CD14-positive monocyte (primary cell): ENCODE measurements around the gene DGKQ. TPM values are rescaled to one million over a fixed set of nuclear protein-coding genes. Genes with fewer than 3 reads are reported as not detected.

Source experiments
- DNase-seq, 3 donors: peaks; one replicate each; pipeline ENCODE4 v3.0.0-alpha.2; 2011 to 2022
- H2AFZ ChIP-seq: 2 replicates; pipeline ENCODE4 v1.6.0; 2012; ENCODE audit warnings: mild to moderate bottlenecking, low read depth, low read length, inconsistent platforms; ENCODE audit not compliant: insufficient read depth, poor library complexity, severe bottlenecking
- H3K27ac ChIP-seq, 2 donors: 1 replicate in 1 of 2; 2 replicates in 1 of 2; pipeline ENCODE4 v1.5.1; 2012 to 2013; ENCODE audit warnings: low read length in 2 of 2, control low read depth in 1 of 2, inconsistent platforms in 1 of 2, low read depth in 1 of 2, mild to moderate bottlenecking in 1 of 2
- H3K27me3 ChIP-seq, 2 donors: one replicate each; pipeline versions ENCODE4 v1.6.0 to v1.6.1; 2011 to 2013; ENCODE audit warnings: low read length in 2 of 2; ENCODE audit not compliant: control insufficient read depth in 2 of 2, insufficient read depth in 2 of 2
- H3K36me3 ChIP-seq, 2 donors: replicated peaks in 1 of 2; 1 replicate in 1 of 2; 2 replicates in 1 of 2; pipeline versions ENCODE4 v1.5.1 to v1.6.1; 2012 to 2013; ENCODE audit warnings: low read length in 2 of 2, control low read depth in 1 of 2, inconsistent platforms in 1 of 2, mild to moderate bottlenecking in 1 of 2; ENCODE audit not compliant: insufficient read depth in 2 of 2, control insufficient read depth in 1 of 2
- H3K4me1 ChIP-seq, 2 donors: 1 replicate in 1 of 2; 2 replicates in 1 of 2; pipeline versions ENCODE4 v1.5.1 to v1.6.1; 2012 to 2013; ENCODE audit warnings: low read length in 2 of 2, control low read depth in 1 of 2, inconsistent platforms in 1 of 2, mild to moderate bottlenecking in 1 of 2, moderate library complexity in 1 of 2; ENCODE audit not compliant: insufficient read depth in 2 of 2, control insufficient read depth in 1 of 2
- H3K4me2 ChIP-seq: replicated peaks from 2 replicates; pipeline ENCODE3; 2012; ENCODE audit warnings: low read length, moderate library complexity, mild to moderate bottlenecking; ENCODE audit not compliant: poor library complexity, severe bottlenecking; ENCODE audit errors: extremely low read depth
- H3K4me3 ChIP-seq, 3 experiments: fragments of 200-600 bp in 1 of 3; sonication (generic) in 1 of 3; replicated peaks in 1 of 3; 1 replicate in 2 of 3; 2 replicates in 1 of 3; pipeline ENCODE4 v1.5.1; 2011 to 2013; ENCODE audit warnings: low read length in 3 of 3, mild to moderate bottlenecking in 3 of 3, control low read depth in 2 of 3, low read depth in 2 of 3, inconsistent platforms in 1 of 3, moderate library complexity in 1 of 3
- H3K79me2 ChIP-seq: 2 replicates; pipeline ENCODE4 v1.6.0; 2012; ENCODE audit warnings: mild to moderate bottlenecking, control low read depth, inconsistent platforms, low read length, moderate library complexity; ENCODE audit not compliant: insufficient read depth
- H3K9ac ChIP-seq: 2 replicates; pipeline ENCODE4 v1.6.0; 2017; ENCODE audit warnings: low read length, mild to moderate bottlenecking; ENCODE audit not compliant: insufficient read depth, poor library complexity, severe bottlenecking
- H3K9me3 ChIP-seq, 2 donors: replicated peaks in 1 of 2; 1 replicate in 1 of 2; 2 replicates in 1 of 2; pipeline versions ENCODE4 v1.5.1 to v1.6.1; 2012 to 2013; ENCODE audit warnings: low read length in 2 of 2, control low read depth in 1 of 2; ENCODE audit not compliant: control insufficient read depth in 1 of 2, insufficient read depth in 1 of 2
- H4K20me1 ChIP-seq: 2 replicates; pipeline ENCODE4 v1.6.0; 2012; ENCODE audit warnings: mild to moderate bottlenecking, low read length, control low read depth, moderate library complexity; ENCODE audit not compliant: insufficient read depth
- H3K27ac Mint-ChIP-seq, 7 donors: one replicate each; pipeline ENCODE4 v1.8.0; 2020; ENCODE audit warnings: mild to moderate bottlenecking in 7 of 7, mixed read lengths in 7 of 7, moderate library complexity in 6 of 7, inconsistent platforms in 2 of 7
- H3K27me3 Mint-ChIP-seq, 3 donors: one replicate each; pipeline ENCODE4 v1.8.0; 2021 to 2022; ENCODE audit warnings: low read depth in 3 of 3, mild to moderate bottlenecking in 3 of 3, mixed read lengths in 3 of 3, moderate library complexity in 3 of 3, inconsistent platforms in 1 of 3
- H3K36me3 Mint-ChIP-seq, 2 donors: one replicate each; pipeline ENCODE4 v1.8.0; 2020; ENCODE audit warnings: mixed read lengths in 2 of 2, inconsistent platforms in 1 of 2, mild to moderate bottlenecking in 1 of 2
- H3K4me1 Mint-ChIP-seq: one replicate; pipeline ENCODE4 v1.8.0; 2020; ENCODE audit warnings: mild to moderate bottlenecking, mixed read lengths
- H3K4me3 Mint-ChIP-seq, 2 donors: one replicate each; pipeline ENCODE4 v1.8.0; 2020; ENCODE audit warnings: mild to moderate bottlenecking in 2 of 2, mixed read lengths in 2 of 2, moderate library complexity in 1 of 2
- H3K9me3 Mint-ChIP-seq, 7 donors: one replicate each; pipeline ENCODE4 v1.8.0; 2020 to 2022; ENCODE audit warnings: mixed read lengths in 7 of 7, mild to moderate bottlenecking in 6 of 7, moderate library complexity in 6 of 7, inconsistent platforms in 2 of 7
- WGBS: methylation state at CpG from one replicate; pipeline ENCODE4 v1.1.5; 2013; ENCODE audit warnings: missing lambda C conversion rate; ENCODE audit not compliant: insufficient coverage; 5-methylcytosine and 5-hydroxymethylcytosine counted together
- intact Hi-C, 2 donors: fragments of 100-400 bp; cut with micrococcal nuclease; formaldehyde crosslinking; loops; one replicate each; pipeline versions ENCODE4 v1.15.0 to v1.15.1; 2023
- polyA plus RNA-seq, 3 donors: library from polyadenylated mRNA; depleted of rRNA in 1 of 3; unstranded in 2 of 3; stranded (reverse) in 1 of 3; fragments of 300-500 nt in 2 of 3; fragments of >200 nt in 1 of 3; fragmentation: Illumina TruSeq in 2 of 3; gene quantifications; 1 replicate in 2 of 3; 2 replicates in 1 of 3; pipeline ENCODE4 v1.2.3, GENCODE V29; 2012 to 2021
- TF ChIP-seq, protein P1 (sequence below): fragments of 200-600 bp; IDR thresholded peaks from one replicate; pipeline ENCODE4 v1.8.0; 2022; ENCODE audit warnings: antibody characterized with exemption, mild to moderate bottlenecking

The DGKQ gene
- polyA plus RNA-seq, 3 donors = 0.58 to 23.1 (median 2.4) TPM

DNA sequence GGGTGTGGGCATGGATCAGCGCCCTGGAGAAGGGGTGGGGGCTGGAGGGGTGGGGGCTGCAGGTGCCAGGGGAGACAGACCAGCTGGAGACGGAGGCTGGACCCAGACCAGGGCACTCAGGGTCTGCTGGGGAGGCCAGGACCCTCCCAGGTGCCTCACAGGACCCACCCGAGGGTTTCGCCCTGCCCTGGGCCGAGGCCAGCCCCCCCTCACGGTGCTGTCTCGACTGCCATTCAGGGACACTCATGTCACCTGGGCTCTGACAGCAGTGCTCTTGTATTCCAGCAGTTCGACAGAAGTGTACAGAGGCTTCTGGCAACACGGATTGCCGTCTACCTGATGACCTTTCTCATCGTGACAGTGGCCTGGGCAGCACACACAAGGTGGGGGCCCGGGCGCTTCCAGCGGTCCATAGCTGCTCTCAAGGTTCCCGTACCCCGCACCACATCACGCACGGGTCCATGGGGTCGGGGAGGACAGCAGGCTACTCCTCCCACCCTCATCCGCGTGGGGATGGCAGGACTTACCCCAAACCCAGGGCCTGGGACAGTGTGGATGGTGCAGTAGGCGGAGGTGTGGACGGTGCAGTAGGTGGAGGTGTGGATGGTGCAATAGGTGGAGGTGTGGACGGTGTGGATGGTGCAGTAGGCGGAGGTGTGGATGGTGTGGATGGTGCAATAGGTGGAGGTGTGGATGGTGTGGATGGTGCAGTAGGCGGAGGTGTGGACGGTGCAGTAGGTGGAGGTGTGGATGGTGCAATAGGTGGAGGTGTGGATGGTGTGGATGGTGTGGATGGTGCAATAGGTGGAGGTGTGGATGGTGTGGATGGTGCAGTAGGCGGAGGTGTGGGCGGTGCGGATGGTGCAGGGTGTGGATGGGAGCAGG, 23.0 kb downstream of the DGKQ start:
- Mint-ChIP-seq H3K27me3 (peaks cover 0 to 10% (median 2%) of the 10 kb centered on the region in 3 donors), H3K4me1 (peaks cover 3% of the 10 kb centered on the region), H3K27ac (no peak overlapping the region), H3K36me3 (peaks cover 38 to 49% of the 10 kb centered on the region in 2 donors), H3K4me3 (no peak overlapping the region), H3K9me3 (peaks cover 0 to 6% (median 0%) of the 10 kb centered on the region in 7 donors)
- H3K9me3 ChIP-seq = no peaks in the 10 kb centered on the region
- no peak overlapping the region for H2AFZ ChIP-seq
- no peak overlapping the region for H3K4me2 ChIP-seq
- no peak overlapping the region for H3K4me3 ChIP-seq
- H3K79me2 ChIP-seq = peaks cover 6% of the 10 kb centered on the region
- WGBS = 92% methylated on average over 19 of the region's 30 CpGs
- H3K4me1 ChIP-seq = no peaks in the 10 kb centered on the region
- no peak for DNase-seq
- intact Hi-C loops = no loop called here
- peaks cover 0 to 4% of the 10 kb centered on the region in 2 donors for H3K27me3 ChIP-seq
- peaks cover 26 to 43% of the 10 kb centered on the region in 2 donors for H3K36me3 ChIP-seq
- no peak overlapping the region for H3K27ac ChIP-seq
- H3K9ac ChIP-seq = no peak overlapping the region
- H4K20me1 ChIP-seq = peaks cover 43% of the 10 kb centered on the region
- TF ChIP-seq, protein P1, sequence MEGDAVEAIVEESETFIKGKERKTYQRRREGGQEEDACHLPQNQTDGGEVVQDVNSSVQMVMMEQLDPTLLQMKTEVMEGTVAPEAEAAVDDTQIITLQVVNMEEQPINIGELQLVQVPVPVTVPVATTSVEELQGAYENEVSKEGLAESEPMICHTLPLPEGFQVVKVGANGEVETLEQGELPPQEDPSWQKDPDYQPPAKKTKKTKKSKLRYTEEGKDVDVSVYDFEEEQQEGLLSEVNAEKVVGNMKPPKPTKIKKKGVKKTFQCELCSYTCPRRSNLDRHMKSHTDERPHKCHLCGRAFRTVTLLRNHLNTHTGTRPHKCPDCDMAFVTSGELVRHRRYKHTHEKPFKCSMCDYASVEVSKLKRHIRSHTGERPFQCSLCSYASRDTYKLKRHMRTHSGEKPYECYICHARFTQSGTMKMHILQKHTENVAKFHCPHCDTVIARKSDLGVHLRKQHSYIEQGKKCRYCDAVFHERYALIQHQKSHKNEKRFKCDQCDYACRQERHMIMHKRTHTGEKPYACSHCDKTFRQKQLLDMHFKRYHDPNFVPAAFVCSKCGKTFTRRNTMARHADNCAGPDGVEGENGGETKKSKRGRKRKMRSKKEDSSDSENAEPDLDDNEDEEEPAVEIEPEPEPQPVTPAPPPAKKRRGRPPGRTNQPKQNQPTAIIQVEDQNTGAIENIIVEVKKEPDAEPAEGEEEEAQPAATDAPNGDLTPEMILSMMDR = no peak

DNA sequence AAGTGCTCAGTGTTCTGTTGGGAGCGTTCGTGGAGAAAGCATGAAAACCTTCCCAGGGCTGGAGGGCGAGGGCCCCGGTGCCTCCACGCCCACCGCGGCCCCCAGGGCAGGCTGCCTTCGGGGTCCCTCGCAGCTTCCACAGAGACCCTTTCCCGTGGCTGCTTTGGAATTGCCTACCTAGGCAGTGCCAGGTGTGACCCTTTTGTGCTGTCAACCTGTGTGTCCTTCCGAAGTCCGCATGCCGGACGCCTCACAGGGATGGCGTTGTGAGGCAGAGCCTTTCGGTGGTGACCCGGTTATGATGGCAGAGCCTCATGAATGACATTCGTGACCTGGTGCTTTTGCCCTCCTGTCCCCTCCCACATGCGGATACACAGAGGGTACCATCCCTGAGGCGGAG, 23.7 kb downstream of the DGKQ start:
- intact Hi-C loops = no loop called here
- H3K79me2 ChIP-seq = peaks cover 10% of the 10 kb centered on the region
- no peaks in the 10 kb centered on the region for H3K9me3 ChIP-seq
- H3K36me3 ChIP-seq = peaks cover 18 to 36% of the 10 kb centered on the region in 2 donors
- Mint-ChIP-seq H3K4me3 (no peak overlapping the region), H3K27me3 (peaks cover 0 to 14% (median 2%) of the 10 kb centered on the region in 3 donors), H3K27ac (no peak overlapping the region), H3K4me1 (peaks cover 3% of the 10 kb centered on the region), H3K9me3 (peaks cover 0 to 8% (median 0%) of the 10 kb centered on the region in 7 donors), H3K36me3 (peaks cover 38 to 46% of the 10 kb centered on the region in 2 donors)
- DNase-seq = no peak
- over 99% methylated on average over 18 of the region's 20 CpGs for WGBS
- TF ChIP-seq, protein P1 = no peak
- no peak overlapping the region for H3K9ac ChIP-seq
- no peak overlapping the region for H3K4me2 ChIP-seq
- H3K27ac ChIP-seq = no peak overlapping the region
- no peak overlapping the region for H2AFZ ChIP-seq
- peaks cover 50% of the 10 kb centered on the region for H4K20me1 ChIP-seq
- H3K4me1 ChIP-seq = no peaks in the 10 kb centered on the region
- H3K4me3 ChIP-seq = no peak overlapping the region
- peaks cover 0 to 4% of the 10 kb centered on the region in 2 donors for H3K27me3 ChIP-seq
